Right atrium auricular region (tissue), 2 donors: ENCODE measurements around the gene ST6GALNAC3. TPM values are rescaled to one million over a fixed set of nuclear protein-coding genes. Genes with fewer than 3 reads are reported as not detected.

ENCODE experiments used
- DNase-seq: peaks from one replicate; pipeline ENCODE4 v3.0.0-alpha.2; 2019; ENCODE audit warnings: low spot score
- H3K27ac ChIP-seq, 2 donors: fragments of 200-600 bp; sonication (generic); 1 replicate in 1 of 2; 2 replicates in 1 of 2; pipeline ENCODE4 v1.5.1; 2016 to 2019
- H3K27me3 ChIP-seq, 2 donors: fragments of 200-600 bp; sonication (generic); one replicate each; pipeline versions ENCODE4 v1.5.1 to v1.6.0; 2017 to 2019
- H3K36me3 ChIP-seq: fragments of 200-600 bp; sonication (generic); one replicate; pipeline ENCODE4 v1.5.1; 2016
- H3K4me1 ChIP-seq, 2 donors: fragments of 200-600 bp; sonication (generic); one replicate each; pipeline versions ENCODE4 v1.5.1 to v1.6.0; 2017 to 2019
- H3K4me3 ChIP-seq, 2 donors: fragments of 200-600 bp; sonication (generic); 1 replicate in 1 of 2; 2 replicates in 1 of 2; pipeline ENCODE4 v1.5.1; 2017 to 2019; ENCODE audit warnings: mild to moderate bottlenecking in 1 of 2, moderate library complexity in 1 of 2
- H3K9me3 ChIP-seq, 2 donors: fragments of 200-600 bp; sonication (generic); one replicate each; pipeline ENCODE4 v1.5.1; 2019
- CTCF ChIP-seq, 2 donors: fragments of 200-600 bp; sonication (generic); IDR thresholded peaks; one replicate each; pipeline ENCODE4 v1.5.1; 2019; ENCODE audit warnings: antibody characterized with exemption in 2 of 2
- total RNA-seq, 2 donors: library from RNA; depleted of rRNA; stranded (reverse); fragments of >200 nt; gene quantifications; one replicate each; pipeline ENCODE4 v1.1.0, GENCODE V29; 2016

Gene ST6GALNAC3
- total RNA-seq, 2 donors from 2014 or later, result 6.8 to 9.3 TPM

DNA sequence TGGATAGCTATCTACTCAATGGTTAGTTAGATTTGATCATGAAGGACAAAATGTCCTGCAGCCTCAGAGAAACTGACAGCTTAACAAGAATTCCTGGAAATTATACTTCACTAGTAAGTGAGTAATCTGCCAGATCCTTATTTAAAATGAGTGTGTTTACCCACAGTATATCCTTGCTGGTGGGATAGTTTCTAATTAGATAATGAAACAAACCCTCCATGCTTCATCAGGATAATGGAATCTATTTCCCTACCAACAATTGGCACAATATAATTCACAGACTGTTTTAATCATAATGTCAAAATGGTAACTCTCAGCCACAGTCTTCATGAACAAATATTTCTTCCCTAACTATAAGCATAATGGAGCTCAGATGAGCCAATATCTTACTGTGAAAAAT, 553.4 kb downstream of the ST6GALNAC3 start:
- Histone ChIP-seq H3K36me3 (no peaks in the 10 kb centered on the region), H3K4me3 (no peak overlapping the region), H3K27ac (no peak overlapping the region), H3K4me1 (no peaks in the 10 kb centered on the region), H3K9me3 (no peaks in the 10 kb centered on the region), H3K27me3 (no peaks in the 10 kb centered on the region)
- no peak for DNase-seq
- no peak for TF ChIP-seq CTCF (IDR thresholded peaks at IDR 0.05)

GRCh38 chr1:76632136-76632535, 557.6 kb downstream of the ST6GALNAC3 start:
- H3K4me3 ChIP-seq, result no peak overlapping the region
- no peak for TF ChIP-seq CTCF (IDR thresholded peaks at IDR 0.05)
- H3K4me1 ChIP-seq, result no peaks in the 10 kb centered on the region
- no peaks in the 10 kb centered on the region for H3K27me3 ChIP-seq
- H3K9me3 ChIP-seq, result no peaks in the 10 kb centered on the region
- H3K36me3 ChIP-seq, result no peaks in the 10 kb centered on the region
- no peak for DNase-seq
- H3K27ac ChIP-seq, result no peak overlapping the region

GRCh38 chr1:76635784-76636183, 561.2 kb downstream of the ST6GALNAC3 start:
- Histone ChIP-seq H3K4me1 (no peaks in the 10 kb centered on the region), H3K27me3 (no peaks in the 10 kb centered on the region), H3K4me3 (no peak overlapping the region), H3K36me3 (no peaks in the 10 kb centered on the region), H3K27ac (no peak overlapping the region), H3K9me3 (no peaks in the 10 kb centered on the region)
- no peak for DNase-seq
- no peak for TF ChIP-seq CTCF (IDR thresholded peaks at IDR 0.05)

GRCh38 chr1:76639181-76639580, 564.6 kb downstream of the ST6GALNAC3 start:
- Histone ChIP-seq H3K9me3 (no peaks in the 10 kb centered on the region), H3K4me1 (no peaks in the 10 kb centered on the region), H3K36me3 (no peaks in the 10 kb centered on the region), H3K4me3 (no peak overlapping the region), H3K27ac (no peak overlapping the region), H3K27me3 (no peaks in the 10 kb centered on the region)
- no peak for DNase-seq
- TF ChIP-seq CTCF (IDR thresholded peaks at IDR 0.05), result no peak

DNA sequence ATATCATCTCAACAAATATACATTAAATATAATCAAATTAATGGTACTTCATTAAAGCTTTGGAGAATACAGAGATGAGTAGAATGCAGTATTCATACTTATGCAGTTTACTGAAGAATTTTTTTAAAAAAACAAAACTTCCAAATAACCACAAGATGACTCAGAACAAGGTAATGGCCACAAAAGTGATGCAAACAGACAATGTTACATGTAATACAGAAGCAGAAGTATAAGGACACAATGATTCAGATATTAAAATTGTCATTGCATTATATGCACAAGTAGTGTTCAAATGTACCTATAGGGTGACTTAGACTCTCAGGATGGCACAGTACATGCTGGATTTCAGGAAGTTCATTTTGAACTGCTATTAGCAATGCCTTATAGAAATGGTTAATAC, 565.5 kb downstream of the ST6GALNAC3 start:
- TF ChIP-seq CTCF (IDR thresholded peaks at IDR 0.05), result no peak
- Histone ChIP-seq H3K9me3 (no peaks in the 10 kb centered on the region), H3K27ac (no peak overlapping the region), H3K27me3 (no peaks in the 10 kb centered on the region), H3K4me3 (no peak overlapping the region), H3K4me1 (no peaks in the 10 kb centered on the region), H3K36me3 (no peaks in the 10 kb centered on the region)
- DNase-seq, result no peak

- Histone ChIP-seq H3K4me3 (no peak overlapping the region), H3K4me1 (no peaks in the 10 kb centered on the region), H3K9me3 (no peaks in the 10 kb centered on the region), H3K27me3 (no peaks in the 10 kb centered on the region), H3K27ac (no peak overlapping the region), H3K36me3 (no peaks in the 10 kb centered on the region)
- no peak for TF ChIP-seq CTCF (IDR thresholded peaks at IDR 0.05)
- DNase-seq, result no peak
These were observed 566.2 kb downstream of the ST6GALNAC3 start for GRCh38 chr1:76640723-76641122.
